GM12875 (cell line): ENCODE measurements around the gene KCNMA1.

ENCODE experiments used
- H3K4me3 ChIP-seq: one replicate; pipeline ENCODE4 v1.5.1; 2011; ENCODE audit warnings: low read depth, low read length, control low read depth
- TF ChIP-seq, protein P1 (sequence below): IDR thresholded peaks from 2 replicates; pipeline ENCODE4 v1.5.1; 2011; ENCODE audit warnings: low read depth, mild to moderate bottlenecking, control low read depth, inconsistent platforms, low read length, moderate library complexity, borderline replicate concordance; ENCODE audit not compliant: insufficient read depth

The KCNMA1 gene

DNA sequence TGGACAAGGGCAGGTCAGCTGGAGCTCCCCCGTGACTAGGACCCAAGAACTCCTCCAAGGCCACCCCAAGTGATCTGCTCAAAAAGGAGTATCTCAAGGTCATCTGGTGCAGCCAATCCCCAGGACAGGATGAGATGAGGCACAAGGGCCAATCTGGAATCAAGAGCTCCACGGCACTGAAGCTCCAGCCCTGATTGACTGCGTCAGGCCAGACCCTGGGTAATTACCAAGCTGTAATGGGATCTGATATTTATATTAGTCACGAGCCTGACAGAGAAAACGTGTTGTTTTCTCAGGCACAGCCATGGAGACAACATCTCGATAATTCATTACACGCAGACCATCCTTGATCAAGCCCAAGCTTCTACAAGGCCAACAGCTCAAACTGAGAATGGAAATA, 4.2 kb downstream of the KCNMA1 start:
- no peak overlapping the region for H3K4me3 ChIP-seq
- TF ChIP-seq, protein P1, sequence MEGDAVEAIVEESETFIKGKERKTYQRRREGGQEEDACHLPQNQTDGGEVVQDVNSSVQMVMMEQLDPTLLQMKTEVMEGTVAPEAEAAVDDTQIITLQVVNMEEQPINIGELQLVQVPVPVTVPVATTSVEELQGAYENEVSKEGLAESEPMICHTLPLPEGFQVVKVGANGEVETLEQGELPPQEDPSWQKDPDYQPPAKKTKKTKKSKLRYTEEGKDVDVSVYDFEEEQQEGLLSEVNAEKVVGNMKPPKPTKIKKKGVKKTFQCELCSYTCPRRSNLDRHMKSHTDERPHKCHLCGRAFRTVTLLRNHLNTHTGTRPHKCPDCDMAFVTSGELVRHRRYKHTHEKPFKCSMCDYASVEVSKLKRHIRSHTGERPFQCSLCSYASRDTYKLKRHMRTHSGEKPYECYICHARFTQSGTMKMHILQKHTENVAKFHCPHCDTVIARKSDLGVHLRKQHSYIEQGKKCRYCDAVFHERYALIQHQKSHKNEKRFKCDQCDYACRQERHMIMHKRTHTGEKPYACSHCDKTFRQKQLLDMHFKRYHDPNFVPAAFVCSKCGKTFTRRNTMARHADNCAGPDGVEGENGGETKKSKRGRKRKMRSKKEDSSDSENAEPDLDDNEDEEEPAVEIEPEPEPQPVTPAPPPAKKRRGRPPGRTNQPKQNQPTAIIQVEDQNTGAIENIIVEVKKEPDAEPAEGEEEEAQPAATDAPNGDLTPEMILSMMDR = no peak

DNA sequence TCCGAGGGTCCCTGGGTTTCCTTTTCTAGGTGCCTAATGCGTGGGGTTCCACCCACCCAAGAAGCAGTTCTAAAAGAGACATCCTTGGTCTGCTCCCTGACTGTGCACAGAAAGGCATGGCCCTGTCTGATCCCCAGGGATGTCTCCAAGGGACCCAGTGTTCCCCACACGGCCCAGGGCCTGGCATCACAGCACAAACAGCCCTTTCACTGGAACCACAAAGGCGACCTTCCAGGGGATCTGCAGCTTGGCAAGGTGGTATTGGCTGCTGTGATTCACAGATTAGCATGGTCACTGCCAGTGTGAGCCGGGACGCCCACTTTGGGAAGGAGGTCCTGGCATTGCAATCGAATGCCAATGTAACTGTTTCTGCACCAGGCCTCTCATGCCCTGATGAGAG, 6.4 kb downstream of the KCNMA1 start:
- TF ChIP-seq, protein P1 = no peak

DNA sequence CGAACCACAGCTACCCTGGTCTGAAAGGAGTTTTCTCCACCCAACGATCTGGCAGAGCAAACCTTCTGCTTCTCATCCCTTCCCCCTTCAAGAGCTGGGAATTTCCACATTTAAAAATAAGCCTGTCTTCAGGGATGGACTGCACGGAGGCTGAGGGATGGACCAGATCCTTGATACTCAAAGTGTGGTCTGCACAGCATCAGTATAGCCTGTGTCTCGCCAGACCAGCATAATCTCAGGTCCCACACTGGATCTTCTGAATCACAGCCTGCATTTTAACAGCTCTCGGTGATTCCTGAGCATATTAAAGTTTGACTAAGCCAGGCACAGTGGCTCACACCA, 7.1 kb downstream of the KCNMA1 start:
- TF ChIP-seq, protein P1 = no peak
- no peak overlapping the region for H3K4me3 ChIP-seq

More for the DNA sequence above, 6.4 kb downstream of the KCNMA1 start:
- no peak overlapping the region for H3K4me3 ChIP-seq

DNA sequence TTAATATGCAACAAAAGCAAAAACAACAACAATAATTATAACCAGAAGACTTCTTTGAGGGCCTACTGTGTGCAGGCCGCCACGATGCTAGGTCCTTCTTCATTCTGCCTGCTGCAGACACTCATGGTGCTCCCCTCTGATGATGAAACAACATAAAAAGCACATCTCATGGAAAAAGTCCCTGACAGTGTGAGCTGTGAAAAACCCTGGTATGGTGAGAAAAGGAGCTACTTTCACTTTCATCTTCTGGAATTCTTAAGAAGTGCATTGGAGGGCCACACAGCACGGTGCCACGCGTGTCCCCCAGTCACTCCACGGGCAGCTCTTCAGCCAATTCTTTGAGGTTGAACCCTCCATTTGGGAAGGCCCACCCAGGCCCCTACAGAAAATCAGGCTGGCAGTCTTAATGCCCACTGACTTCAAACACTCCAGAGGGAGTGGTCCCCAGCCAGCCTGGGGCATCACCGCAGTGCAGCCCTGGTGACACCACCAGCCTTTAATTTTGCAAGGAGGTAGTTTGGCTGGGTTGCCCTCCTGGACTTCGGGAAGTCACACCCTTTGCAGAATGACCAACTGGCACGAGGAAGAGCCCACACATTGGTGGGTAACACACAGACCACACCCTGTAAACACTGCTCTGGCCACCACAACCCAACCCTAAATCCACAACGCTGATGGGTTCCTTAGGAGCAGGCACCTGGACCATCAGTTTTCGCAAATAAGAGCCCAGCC, 7.7 kb downstream of the KCNMA1 start:
- H3K4me3 ChIP-seq = no peak overlapping the region
- TF ChIP-seq, protein P1 = no peak

DNA sequence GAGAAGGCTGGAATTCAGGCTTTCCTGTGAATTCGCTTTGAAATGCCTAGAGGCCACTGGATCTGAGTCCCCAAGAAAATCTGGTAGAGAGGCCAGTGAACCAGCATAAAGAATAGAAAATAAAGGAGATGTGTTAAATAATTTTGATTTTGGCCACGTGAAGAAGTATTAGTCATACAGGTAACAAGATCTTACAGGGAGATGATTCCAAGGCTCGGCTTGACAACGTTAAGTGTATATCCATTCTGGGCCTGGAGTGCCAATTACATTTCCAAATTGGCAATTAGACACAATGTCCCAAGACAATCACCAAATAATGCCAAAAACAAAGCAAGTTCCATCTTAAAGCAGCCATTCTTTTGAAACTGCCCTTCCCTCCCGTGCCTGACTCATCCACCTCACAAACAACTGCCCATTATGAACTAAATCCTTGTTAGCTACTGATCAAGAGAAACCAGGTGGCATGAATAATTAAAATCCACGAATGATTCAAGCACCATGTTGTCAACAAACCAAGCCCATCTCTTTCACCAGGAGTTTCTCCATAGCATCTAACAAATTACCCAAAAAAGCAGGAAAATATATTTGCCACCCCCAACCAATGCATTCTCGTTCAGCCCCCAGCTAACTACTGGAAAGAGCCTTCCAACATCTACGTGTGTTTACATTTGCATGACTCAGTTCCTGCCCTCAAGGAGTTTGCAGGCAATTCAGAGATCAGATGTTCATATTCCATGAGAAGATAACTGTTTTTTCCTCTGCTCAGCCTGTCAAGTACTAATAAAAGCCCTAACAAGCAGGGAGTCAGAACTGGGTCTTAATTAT, 8.5 kb downstream of the KCNMA1 start:
- no peak overlapping the region for H3K4me3 ChIP-seq
- TF ChIP-seq, protein P1 = no peak

DNA sequence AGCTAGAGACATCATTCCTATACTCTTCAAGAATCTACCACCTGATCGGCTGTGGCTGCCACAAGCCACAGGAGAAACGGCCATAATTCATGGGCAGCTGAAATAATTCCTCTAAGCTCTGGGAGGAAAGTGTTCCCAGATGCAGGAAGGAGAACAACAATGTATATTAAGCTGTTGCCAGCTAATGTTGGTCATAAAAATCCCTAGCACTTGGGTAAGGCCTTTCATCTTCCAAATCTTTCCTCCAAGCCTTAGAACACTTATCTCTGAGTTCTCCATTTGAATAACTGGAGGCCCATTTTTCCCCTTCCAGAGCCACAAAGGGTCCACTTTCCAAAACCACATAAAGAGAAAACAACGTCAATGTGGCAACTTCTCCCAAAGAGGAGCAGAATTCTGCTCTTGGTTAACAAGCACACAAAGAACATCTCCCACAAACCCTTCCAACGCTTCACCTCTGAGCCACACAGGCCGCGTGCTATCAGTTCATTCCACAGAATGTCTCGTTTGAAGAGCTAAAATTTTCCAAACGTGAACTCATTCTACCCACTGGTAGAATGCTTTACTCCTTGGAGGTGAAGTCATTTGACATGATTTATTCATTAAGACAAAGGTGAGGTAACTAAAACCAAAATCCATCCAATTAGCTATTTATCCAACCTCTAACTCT, 11.2 kb downstream of the KCNMA1 start:
- H3K4me3 ChIP-seq = no peak overlapping the region
- TF ChIP-seq, protein P1 = no peak
